C4-2B (cell line): ENCODE measurements around the gene CTDP1.

Source experiments
- CTCF ChIP-seq: fragments of 450-650 bp; conservative IDR thresholded peaks from 2 replicates; pipeline ENCODE4 v1.5.1; 2017; ENCODE audit warnings: mild to moderate bottlenecking
- ZFX ChIP-seq: fragments of 450-650 bp; IDR thresholded peaks from 2 replicates; pipeline ENCODE4 v1.6.1; 2017

GRCh38 chr18:79723628-79724027 is 44.0 kb downstream of the CTDP1 start:
- TF ChIP-seq CTCF (no peak), ZFX (no peak)
